K562 (cell line): ENCODE measurements around the gene CYS1. TPM values are rescaled to one million over a fixed set of nuclear protein-coding genes. Genes with fewer than 3 reads are reported as not detected.

Experiments
- CLOCK ChIP-seq: fragments of 250-450 bp; sonication (Bioruptor Pico); IDR thresholded peaks from 2 replicates; pipeline ENCODE4 v1.4.0; 2020; ENCODE audit warnings: mild to moderate bottlenecking, moderate library complexity, borderline replicate concordance
- CTCF ChIP-seq, 3 experiments: IDR thresholded peaks in 2 of 3; conservative IDR thresholded peaks in 1 of 3; 2 replicates each; pipeline ENCODE4 v1.5.1; 2011 to 2012; ENCODE audit warnings: low read length in 3 of 3, mild to moderate bottlenecking in 3 of 3, control low read depth in 2 of 3, improper control_type of control experiment in 1 of 3, inconsistent platforms in 1 of 3, low read depth in 1 of 3, mixed read lengths in 1 of 3, moderate library complexity in 1 of 3; ENCODE audit not compliant: insufficient read depth in 2 of 3
- FOXA3 ChIP-seq, 2 experiments: fragments of 450-650 bp in 1 of 2; sonication (generic) in 1 of 2; formaldehyde crosslinking; IDR thresholded peaks in 1 of 2; conservative IDR thresholded peaks in 1 of 2; 2 replicates each; pipeline versions ENCODE4 v1.4.0 to v1.8.0; 2020 to 2022; ENCODE audit warnings: mild to moderate bottlenecking in 2 of 2, missing genetic modification reagents in 1 of 2
- RAD21 ChIP-seq, 2 experiments: fragments of 250-450 bp in 1 of 2; fragments of 450-650 bp in 1 of 2; sonication (Bioruptor Pico) in 1 of 2; formaldehyde crosslinking in 1 of 2; IDR thresholded peaks in 1 of 2; conservative IDR thresholded peaks in 1 of 2; 2 replicates each; pipeline versions ENCODE4 v1.4.0 to v1.8.0; 2020 to 2022; ENCODE audit warnings: mild to moderate bottlenecking in 2 of 2, moderate library complexity in 1 of 2
- SPI1 ChIP-seq: IDR thresholded peaks from 2 replicates; pipeline ENCODE4 v1.6.1; 2011; ENCODE audit warnings: low read depth, low read length, control low read depth, borderline replicate concordance
- polyA plus RNA-seq, 8 experiments: library from polyadenylated mRNA; depleted of rRNA in 4 of 8; stranded (reverse) in 5 of 8; unstranded in 3 of 8; fragments of >200 nt; fragmentation: Nextera tagmentation in 2 of 8; fragmentation: Illumina TruSeq in 1 of 8; extraction: Ambion mirVana in 2 of 8; extraction: Trizol in 1 of 8; gene quantifications; 2 replicates each; pipeline versions ENCODE4 v1.2.1 to v1.2.3, GENCODE V29; 2011 to 2014; ENCODE audit warnings: inconsistent platforms in 1 of 8, missing spikeins in 1 of 8
- total RNA-seq, 7 experiments: library from RNA; depleted of rRNA in 6 of 7; stranded (reverse); fragments of >200 nt in 6 of 7; fragmentation: Illumina TruSeq in 2 of 7; extraction: Trizol in 2 of 7; gene quantifications; 2 replicates each; pipeline versions ENCODE4 v1.2.1 to v1.2.3, GENCODE V29; 2011 to 2021; ENCODE audit warnings: low replicate concordance in 1 of 7

Gene CYS1
- total and polyA plus RNA-seq, 9 of the 15 experiments (the other 6 are each of a cell fraction or from before 2014, with no cell fraction given): 0.11 to 0.13 TPM; not detected in 7

GRCh38 chr2:10028407-10028987, 51.7 kb downstream of the CYS1 start (continued):
- TF ChIP-seq CLOCK (CRISPR knock-in tag) (no peak), CTCF (IDR thresholded peaks at IDR 0.05 in 2 of 3, conservative IDR thresholded peaks at IDR 0.05 in 1 of 3; ENCODE audit: insufficient read depth in 2 of 3, low read depth in 1 of 3, low read length in 3 of 3) (peak in 2 of 3 experiments; percentile 41 to 55; a peak in 3 of 6 replicates), FOXA3 (CRISPR knock-in tag; conservative IDR thresholded peaks at IDR 0.05 in 1 of 2, IDR thresholded peaks at IDR 0.05 in 1 of 2) (0 out of 4 replicates have a peak, but pooled peaks of 1 of the 2 experiments have one; percentile 12), SPI1 (no peak), RAD21 (CRISPR knock-in tag; conservative IDR thresholded peaks at IDR 0.05 in 1 of 2, IDR thresholded peaks at IDR 0.05 in 1 of 2) (peak; percentile 44 to 54)
